HCT116 (cell line): Measurements from ENCODE around the gene ANO4. TPM values are rescaled to one million over a fixed set of nuclear protein-coding genes. Genes with fewer than 3 reads are reported as not detected.
"Not testable (repeated sequence)": the region's sequence is repeated elsewhere in the genome, so short reads cannot be mapped to it uniquely, and the experiment has no call there.

Experiments
- ATAC-seq: fragments of 200-7000 bp; cut with Tn5 transposase; 2 replicates; pipeline ENCODE4 v1.9.1; 2020; ENCODE audit warnings: mild to moderate bottlenecking, moderate library complexity
- BruUV-seq: library from RNA; stranded (reverse); fragments of 400-500 nt; replicated peaks from 2 replicates; lab custom pipeline; 2021; lab: Mats Ljungman, UMichigan
- CTCF ChIA-PET: fragments of 300-600 bp; sonication (Branson Sonifier 250); formaldehyde crosslinking; loops from one replicate; lab custom pipeline; 2021; ENCODE audit warnings: antibody characterized with exemption; lab: Charles Lee
- POLR2A ChIA-PET: fragments of 300-600, 350-600 bp; sonication (Branson Sonifier 250); formaldehyde crosslinking; loops from one replicate; lab custom pipeline; 2021; ENCODE audit warnings: antibody characterized with exemption; lab: Charles Lee
- RAD21 ChIA-PET, 2 experiments: fragments of 300-600 bp; sonication (Branson Sonifier 250); formaldehyde crosslinking; loops; one replicate each; lab custom pipeline; 2023; ENCODE audit warnings: low total read pairs in 2 of 2; ENCODE audit not compliant: uncharacterized antibody in 2 of 2, unreplicated experiment in 2 of 2, low non-redundant PET in 1 of 2; lab: Charles Lee
- DNase-seq: peaks from one replicate; pipeline ENCODE4 v3.0.0-alpha.2; 2010; ENCODE audit warnings: low read depth, low spot score
- H2AFZ ChIP-seq: fragments of 200-600 bp; shearing (Covaris generic), sonication (generic); 2 replicates; pipeline ENCODE4 v1.6.1; 2017; ENCODE audit warnings: low read depth, mixed run types, mixed read lengths, antibody characterized with exemption, low read length; ENCODE audit not compliant: poor library complexity, severe bottlenecking
- H3K27ac ChIP-seq: 2 replicates; pipeline ENCODE4 v1.5.1; 2012; ENCODE audit warnings: low read depth, low read length
- H3K27me3 ChIP-seq: fragments of 200-600 bp; sonication (generic); 2 replicates; pipeline ENCODE4 v1.6.1; 2016; ENCODE audit warnings: mixed run types, low read length, mixed read lengths; ENCODE audit not compliant: insufficient read depth
- H3K36me3 ChIP-seq, 2 experiments: fragments of 200-500 bp in 1 of 2; fragments of 200-600 bp in 1 of 2; sonication (Bioruptor generic) in 1 of 2; sonication (generic) in 1 of 2; 2 replicates each; pipeline versions ENCODE4 v1.5.1 to v1.6.1; 2014 to 2016; ENCODE audit warnings: low read length in 2 of 2, inconsistent platforms in 1 of 2, mixed read lengths in 1 of 2, mixed run types in 1 of 2; ENCODE audit not compliant: insufficient read depth in 2 of 2, control insufficient read depth in 1 of 2
- H3K4me1 ChIP-seq, 2 experiments: fragments of 200-600 bp in 1 of 2; sonication (generic) in 1 of 2; 2 replicates each; pipeline versions ENCODE4 v1.5.1 to v1.6.1; 2012 to 2017; ENCODE audit warnings: low read length in 2 of 2, inconsistent platforms in 1 of 2, mild to moderate bottlenecking in 1 of 2, mixed read lengths in 1 of 2, mixed run types in 1 of 2, moderate library complexity in 1 of 2; ENCODE audit not compliant: insufficient read depth in 2 of 2, control insufficient read depth in 1 of 2
- H3K4me2 ChIP-seq: fragments of 200-600 bp; sonication (generic); 2 replicates; pipeline ENCODE4 v1.6.1; 2017; ENCODE audit warnings: mixed run types, low read length, mixed read lengths
- H3K4me3 ChIP-seq, 2 experiments: fragments of 200-600 bp in 1 of 2; sonication (generic) in 1 of 2; replicated peaks in 1 of 2; 2 replicates each; pipeline ENCODE4 v1.5.1; 2011 to 2016; ENCODE audit warnings: low read length in 2 of 2, control low read depth in 1 of 2, low read depth in 1 of 2, mild to moderate bottlenecking in 1 of 2, mixed read lengths in 1 of 2, mixed run types in 1 of 2
- H3K79me2 ChIP-seq: fragments of 200-600 bp; sonication (generic); 2 replicates; pipeline ENCODE4 v1.6.1; 2017; ENCODE audit warnings: mild to moderate bottlenecking, mixed run types, low read length, moderate library complexity, mixed read lengths; ENCODE audit not compliant: insufficient read depth
- H3K9ac ChIP-seq: fragments of 200-600 bp; sonication (generic); 2 replicates; pipeline ENCODE4 v1.6.1; 2016; ENCODE audit warnings: low read length, mixed read lengths
- H3K9me2 ChIP-seq: fragments of 200-600 bp; sonication (generic), shearing (Covaris generic); 2 replicates; pipeline ENCODE4 v1.6.1; 2017; ENCODE audit warnings: mixed run types, mild to moderate bottlenecking, moderate library complexity; ENCODE audit not compliant: insufficient read depth
- H3K9me3 ChIP-seq, 2 experiments: fragments of 200-500 bp in 1 of 2; fragments of 200-600 bp in 1 of 2; sonication (Bioruptor generic) in 1 of 2; sonication (generic) in 1 of 2; 2 replicates each; pipeline ENCODE4 v1.6.1; 2014 to 2017; ENCODE audit warnings: low read length in 2 of 2, mixed read lengths in 2 of 2, inconsistent platforms in 1 of 2, low read depth in 1 of 2, mild to moderate bottlenecking in 1 of 2, mixed run types in 1 of 2, moderate library complexity in 1 of 2; ENCODE audit not compliant: control insufficient read depth in 1 of 2, insufficient read depth in 1 of 2
- H4K20me1 ChIP-seq: fragments of 200-600 bp; sonication (generic), shearing (Covaris generic); 2 replicates; pipeline ENCODE4 v1.6.1; 2017; ENCODE audit warnings: mixed run types, mild to moderate bottlenecking, moderate library complexity; ENCODE audit not compliant: insufficient read depth
- POLR2AphosphoS5 ChIP-seq: IDR thresholded peaks from 2 replicates; pipeline ENCODE4 v1.6.1; 2011; ENCODE audit warnings: mild to moderate bottlenecking, low read depth, low read length, moderate library complexity
- TCF7L2 ChIP-seq: IDR thresholded peaks from 2 replicates; pipeline ENCODE4 v1.7.0; 2011; ENCODE audit warnings: borderline replicate concordance, inconsistent platforms; ENCODE audit not compliant: insufficient read depth, insufficient read length; ENCODE audit errors: extremely low read depth
- intact Hi-C: fragments of 100-400 bp; cut with micrococcal nuclease; formaldehyde crosslinking; loops from 2 replicates; pipeline ENCODE4 v1.10.0; 2022
- total RNA-seq: library from RNA; stranded (reverse); gene quantifications from one replicate; pipeline ENCODE4 v1.2.1, GENCODE V29; 2021; ENCODE audit not compliant: unreplicated experiment
- TF ChIP-seq, protein P1 (sequence below): IDR thresholded peaks from 2 replicates; pipeline ENCODE4 v1.6.1; 2012; ENCODE audit warnings: low read depth
- TF ChIP-seq, protein P2 (sequence below): IDR thresholded peaks from 2 replicates; pipeline ENCODE4 v1.6.1; 2011; ENCODE audit warnings: mild to moderate bottlenecking, low read length, moderate library complexity; ENCODE audit not compliant: insufficient replicate concordance; ENCODE audit errors: extremely low read depth

The ANO4 gene
- total RNA-seq, 1 experiment from 2014 or later = 1.7 TPM

DNA sequence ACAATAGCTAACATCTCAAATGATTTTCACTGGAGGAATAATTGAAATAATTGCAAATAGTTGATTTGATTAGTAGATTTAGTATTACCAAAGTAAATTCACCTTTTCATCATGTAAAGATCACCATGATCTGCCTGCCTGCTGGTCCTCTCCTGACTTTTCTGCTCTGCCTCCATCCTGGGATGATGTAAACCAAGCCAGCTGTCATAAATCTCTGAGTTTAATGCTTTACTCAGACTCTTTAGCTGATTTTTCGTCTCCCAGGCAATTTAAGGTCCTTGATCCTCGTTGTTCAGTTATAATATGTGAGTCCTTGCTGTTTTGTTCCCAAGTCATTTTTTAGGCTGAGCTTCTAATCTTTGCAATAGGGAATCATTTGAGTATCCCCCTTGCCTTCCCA is 138.0 kb downstream of the ANO4 start:
- Histone ChIP-seq H3K36me3 (no peaks in the 10 kb centered on the region), H3K9me2 (no peaks in the 10 kb centered on the region), H3K9me3 (no peaks in the 10 kb centered on the region), H3K4me1 (peaks cover 0 to 11% of the 10 kb centered on the region in 2 experiments; a peak in 2 of 4 replicates), H3K79me2 (no peaks in the 10 kb centered on the region), H4K20me1 (no peaks in the 10 kb centered on the region), H3K4me3 (no peak overlapping the region), H3K27me3 (no peaks in the 10 kb centered on the region), H3K27ac (no peak overlapping the region), H3K4me2 (no peak overlapping the region), H3K9ac (no peak overlapping the region), H2AFZ (no peak overlapping the region)
- TF ChIP-seq, protein P1, sequence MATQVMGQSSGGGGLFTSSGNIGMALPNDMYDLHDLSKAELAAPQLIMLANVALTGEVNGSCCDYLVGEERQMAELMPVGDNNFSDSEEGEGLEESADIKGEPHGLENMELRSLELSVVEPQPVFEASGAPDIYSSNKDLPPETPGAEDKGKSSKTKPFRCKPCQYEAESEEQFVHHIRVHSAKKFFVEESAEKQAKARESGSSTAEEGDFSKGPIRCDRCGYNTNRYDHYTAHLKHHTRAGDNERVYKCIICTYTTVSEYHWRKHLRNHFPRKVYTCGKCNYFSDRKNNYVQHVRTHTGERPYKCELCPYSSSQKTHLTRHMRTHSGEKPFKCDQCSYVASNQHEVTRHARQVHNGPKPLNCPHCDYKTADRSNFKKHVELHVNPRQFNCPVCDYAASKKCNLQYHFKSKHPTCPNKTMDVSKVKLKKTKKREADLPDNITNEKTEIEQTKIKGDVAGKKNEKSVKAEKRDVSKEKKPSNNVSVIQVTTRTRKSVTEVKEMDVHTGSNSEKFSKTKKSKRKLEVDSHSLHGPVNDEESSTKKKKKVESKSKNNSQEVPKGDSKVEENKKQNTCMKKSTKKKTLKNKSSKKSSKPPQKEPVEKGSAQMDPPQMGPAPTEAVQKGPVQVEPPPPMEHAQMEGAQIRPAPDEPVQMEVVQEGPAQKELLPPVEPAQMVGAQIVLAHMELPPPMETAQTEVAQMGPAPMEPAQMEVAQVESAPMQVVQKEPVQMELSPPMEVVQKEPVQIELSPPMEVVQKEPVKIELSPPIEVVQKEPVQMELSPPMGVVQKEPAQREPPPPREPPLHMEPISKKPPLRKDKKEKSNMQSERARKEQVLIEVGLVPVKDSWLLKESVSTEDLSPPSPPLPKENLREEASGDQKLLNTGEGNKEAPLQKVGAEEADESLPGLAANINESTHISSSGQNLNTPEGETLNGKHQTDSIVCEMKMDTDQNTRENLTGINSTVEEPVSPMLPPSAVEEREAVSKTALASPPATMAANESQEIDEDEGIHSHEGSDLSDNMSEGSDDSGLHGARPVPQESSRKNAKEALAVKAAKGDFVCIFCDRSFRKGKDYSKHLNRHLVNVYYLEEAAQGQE = no peak
- TF ChIP-seq, protein P2, sequence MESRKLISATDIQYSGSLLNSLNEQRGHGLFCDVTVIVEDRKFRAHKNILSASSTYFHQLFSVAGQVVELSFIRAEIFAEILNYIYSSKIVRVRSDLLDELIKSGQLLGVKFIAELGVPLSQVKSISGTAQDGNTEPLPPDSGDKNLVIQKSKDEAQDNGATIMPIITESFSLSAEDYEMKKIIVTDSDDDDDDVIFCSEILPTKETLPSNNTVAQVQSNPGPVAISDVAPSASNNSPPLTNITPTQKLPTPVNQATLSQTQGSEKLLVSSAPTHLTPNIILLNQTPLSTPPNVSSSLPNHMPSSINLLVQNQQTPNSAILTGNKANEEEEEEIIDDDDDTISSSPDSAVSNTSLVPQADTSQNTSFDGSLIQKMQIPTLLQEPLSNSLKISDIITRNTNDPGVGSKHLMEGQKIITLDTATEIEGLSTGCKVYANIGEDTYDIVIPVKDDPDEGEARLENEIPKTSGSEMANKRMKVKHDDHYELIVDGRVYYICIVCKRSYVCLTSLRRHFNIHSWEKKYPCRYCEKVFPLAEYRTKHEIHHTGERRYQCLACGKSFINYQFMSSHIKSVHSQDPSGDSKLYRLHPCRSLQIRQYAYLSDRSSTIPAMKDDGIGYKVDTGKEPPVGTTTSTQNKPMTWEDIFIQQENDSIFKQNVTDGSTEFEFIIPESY = no peak
- no peak for TF ChIP-seq POLR2AphosphoS5
- no peak for TF ChIP-seq TCF7L2
- BruUV-seq = no TSS peak
- ChIA-PET CTCF (no interaction called here), RAD21 (no interaction called here), POLR2A (no interaction called here)
- DNase-seq = no peak
- ATAC-seq = no peak
- intact Hi-C loops = no loop called here

DNA sequence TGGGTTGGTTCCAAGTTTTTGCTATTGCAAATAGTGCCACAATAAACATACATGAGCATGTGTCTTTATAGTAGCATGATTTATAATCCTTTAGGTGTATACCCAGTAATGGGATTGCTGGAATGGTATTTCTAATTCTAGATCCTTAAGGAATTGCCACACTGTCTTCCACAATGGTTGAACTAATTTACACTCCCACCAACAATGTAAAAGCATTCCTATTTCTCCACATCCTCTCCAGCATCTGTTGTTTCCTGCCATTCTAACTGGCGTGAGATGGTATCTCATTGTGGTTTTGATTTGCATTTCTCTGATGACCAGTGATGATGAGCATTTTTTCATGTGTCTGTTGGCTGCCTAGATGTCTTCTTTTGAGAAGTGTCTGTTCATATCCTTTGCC is 139.0 kb downstream of the ANO4 start:
- RAD21 ChIA-PET, BruUV-seq: not testable (repeated sequence)

More for the DNA sequence above, 139.0 kb downstream of the ANO4 start:
- CTCF ChIA-PET, H3K4me1 ChIP-seq, H3K27me3 ChIP-seq, H3K27ac ChIP-seq, intact Hi-C loops, H3K36me3 ChIP-seq, H3K9ac ChIP-seq, H3K9me2 ChIP-seq, H4K20me1 ChIP-seq, H3K79me2 ChIP-seq, ATAC-seq, POLR2A ChIA-PET, H3K9me3 ChIP-seq, DNase-seq, H3K4me2 ChIP-seq, H3K4me3 ChIP-seq, H2AFZ ChIP-seq: not testable (repeated sequence)
